Hematopoietic multipotent progenitor cell treated with erythropoietin and hydrocortisone succinate and interleukin-3 and kit ligand, for 15 days (in vitro differentiated cells): ENCODE results near the gene CEBPE.

Source experiments
- DNase-seq: peaks from one replicate; pipeline ENCODE4 v3.0.0-alpha.2; 2015; ENCODE audit warnings: low spot score

CEBPE gene

GRCh38 chr14:23076785-23077408 lies 42.2 kb downstream of the CEBPE start:
- peak; percentile 71 for DNase-seq

- DNase-seq = no peak
Observed at GRCh38 chr14:23074906-23075305, 44.1 kb downstream of the CEBPE start.

- no peak for DNase-seq
Observed at GRCh38 chr14:23071921-23072539, 47.0 kb downstream of the CEBPE start.

- DNase-seq = peak; percentile 88
Observed at GRCh38 chr14:23071244-23071920, 47.7 kb downstream of the CEBPE start.

GRCh38 chr14:23070262-23071129 lies 48.6 kb downstream of the CEBPE start:
- no peak for DNase-seq

- DNase-seq = no peak
Observed at GRCh38 chr14:23069413-23069806, 49.6 kb downstream of the CEBPE start.

- DNase-seq = peak; percentile 91
Observed at GRCh38 chr14:23068789-23069412, 50.2 kb downstream of the CEBPE start.

- no peak for DNase-seq
Observed at GRCh38 chr14:23067847-23068788, 50.9 kb downstream of the CEBPE start.
